Heart left ventricle (tissue), 13 donors: ENCODE results near the gene C8A.

Source experiments
- CTCF ChIP-seq, 12 donors: fragments of 200-600 bp; sonication (generic) in 4 of 12; IDR thresholded peaks; one replicate each; pipeline versions ENCODE4 v1.5.0 to v1.8.0; 2018 to 2022; ENCODE audit warnings: antibody characterized with exemption in 12 of 12, mild to moderate bottlenecking in 5 of 12
- POLR2A ChIP-seq, 2 donors: fragments of 450-650 bp; IDR thresholded peaks; one replicate each; pipeline ENCODE4 v1.6.1; 2017; ENCODE audit warnings: antibody characterized with exemption in 2 of 2, mild to moderate bottlenecking in 2 of 2, moderate library complexity in 2 of 2
- donor health status: ischemic (EF 13 %, LVEDD 7.1; RV severe dilation, severe dysfunction).
- donor health status: DM: no; HTN: yes; CAD: no.
- donor health status: DM: no; HTN: no; CAD: no.
- donor health status: ischemic (EF 25% LVEDD 6.9; RV normal size, moderate dysfunction).
- donor health status: ischemic (EF 25% LVEDD 5.7; RV mildly dilated, moderate dysfunction).
- donor health status: ischemic (EF 35%, LVEDD 5.7; RV mildly dilated, moderate dysfunction).
- donor health status: nonischemic (EF 11% LVEDD 7.7; RV severe dilation, severe dysfunction).
- donor health status: DM: yes; HTN: yes; CAD: no.
- donor health status: PGD.
- donor health status: ischemic (EF 29% LVEDD 5.4; RV normal size, mild dysfunction).
- donor health status: nonischemic (EF 23%, LVEDD 6.1; RV moderate dilation, normal function).

DNA sequence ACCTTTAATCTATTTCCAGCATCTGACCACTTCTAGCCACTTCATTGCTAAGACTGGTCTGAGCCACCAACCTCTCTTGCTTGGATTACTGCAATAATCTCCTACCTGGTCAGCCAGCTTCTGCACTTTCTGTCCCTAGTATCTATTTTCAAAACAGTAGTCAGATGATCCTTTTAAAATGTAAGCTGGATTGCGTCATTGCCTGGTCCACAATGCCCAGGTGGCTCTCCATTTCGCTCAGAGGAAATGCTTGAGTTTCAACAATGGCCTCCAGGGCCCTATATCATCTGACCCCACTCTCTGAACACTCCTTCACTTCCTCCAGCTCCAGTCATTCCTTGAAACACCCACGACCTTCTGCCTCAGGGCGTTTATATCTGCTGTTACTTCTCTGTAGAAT, 37.7 kb upstream of the C8A start:
- TF ChIP-seq POLR2A (IDR thresholded peaks at IDR 0.05) (no peak), CTCF (IDR thresholded peaks at IDR 0.05) (no peak)
